GM21423 (cell line): ENCODE data around the gene SGF29.
"Not testable (repeated sequence)": the region's sequence is repeated elsewhere in the genome, so short reads cannot be mapped to it uniquely, and the experiment has no call there.

Experiments used
- ATAC-seq: cut with Tn5 transposase; IDR thresholded peaks from one replicate; pipeline ENCODE4 v1.9.1; 2021; ENCODE audit warnings: mild to moderate bottlenecking, moderate library complexity; ENCODE audit not compliant: unreplicated experiment

SGF29 gene

GRCh38 chr16:28553776-28554633 lies at the start of gene SGF29:
SGF29 (plus strand) TSS chr16:28553920; CDS start chr16:28581070, 27,150 bp downstream.
- ATAC-seq: peak; percentile 75

- ATAC-seq: no peak
Measured at GRCh38 chr16:28504707-28505404, 48.9 kb upstream of the SGF29 start.

- no peak for ATAC-seq
Measured at GRCh38 chr16:28505489-28506137, 48.1 kb upstream of the SGF29 start.

- no peak for ATAC-seq
Measured at GRCh38 chr16:28511031-28511430, 42.7 kb upstream of the SGF29 start.

- no peak for ATAC-seq
Measured at GRCh38 chr16:28511801-28512789, 41.6 kb upstream of the SGF29 start.

- no peak for ATAC-seq
Measured at GRCh38 chr16:28513484-28514181, 40.1 kb upstream of the SGF29 start.

- ATAC-seq: no peak
Measured at GRCh38 chr16:28514246-28514645, 39.5 kb upstream of the SGF29 start.

GRCh38 chr16:28520672-28521071 lies 33.0 kb upstream of the SGF29 start:
- ATAC-seq: no peak

GRCh38 chr16:28521436-28521835 lies 32.3 kb upstream of the SGF29 start:
- ATAC-seq: no peak

- no peak for ATAC-seq
Measured at GRCh38 chr16:28522792-28523191, 30.9 kb upstream of the SGF29 start.

GRCh38 chr16:28524681-28525171 lies 29.0 kb upstream of the SGF29 start:
- no peak for ATAC-seq

- no peak for ATAC-seq
Measured at GRCh38 chr16:28526201-28527099, 27.3 kb upstream of the SGF29 start.

GRCh38 chr16:28527100-28527785 lies 26.5 kb upstream of the SGF29 start:
- ATAC-seq: not testable (repeated sequence)

- ATAC-seq: no peak
Measured at GRCh38 chr16:28527985-28528384, 25.7 kb upstream of the SGF29 start.

- ATAC-seq: no peak
Measured at GRCh38 chr16:28528463-28528867, 25.3 kb upstream of the SGF29 start.

GRCh38 chr16:28529124-28529523 lies 24.6 kb upstream of the SGF29 start:
- no peak for ATAC-seq

- ATAC-seq: no peak
Measured at GRCh38 chr16:28531777-28532744, 21.7 kb upstream of the SGF29 start.
